OCI-LY7 (cell line): ENCODE results near the gene THBS4. TPM values are rescaled to one million over a fixed set of nuclear protein-coding genes. Genes with fewer than 3 reads are reported as not detected.

Experiments used
- BruUV-seq: library from RNA; stranded (reverse); fragments of 400-500 nt; replicated peaks from 2 replicates; lab custom pipeline; 2021; lab: Mats Ljungman, UMichigan
- CTCF ChIA-PET: fragments of 300-600 bp; sonication (Branson Sonifier 250); formaldehyde crosslinking; loops from one replicate; lab custom pipeline; 2022; ENCODE audit warnings: antibody characterized with exemption; ENCODE audit not compliant: unreplicated experiment; lab: Charles Lee
- POLR2A ChIA-PET: fragments of 300-600 bp; sonication (Branson Sonifier 250); formaldehyde crosslinking; loops from one replicate; lab custom pipeline; 2022; ENCODE audit warnings: antibody characterized with exemption; lab: Charles Lee
- DNase-seq: peaks from one replicate; pipeline ENCODE4 v3.0.0-alpha.2; 2015; ENCODE audit warnings: low spot score
- H2AFZ ChIP-seq: fragments of 200-600 bp; sonication (generic), shearing (Covaris generic); 2 replicates; pipeline ENCODE4 v1.6.1; 2014; ENCODE audit warnings: mild to moderate bottlenecking, antibody characterized with exemption, low read length, moderate library complexity
- H3K27ac ChIP-seq: fragments of 200-600 bp; sonication (generic); 2 replicates; pipeline ENCODE4 v1.5.1; 2014; ENCODE audit warnings: mixed run types, low read depth, mild to moderate bottlenecking, moderate library complexity, low read length, inconsistent platforms; ENCODE audit not compliant: poor library complexity, severe bottlenecking
- H3K36me3 ChIP-seq: fragments of 200-600 bp; sonication (generic); 2 replicates; pipeline ENCODE4 v1.6.1; 2014; ENCODE audit warnings: mild to moderate bottlenecking, antibody characterized with exemption, low read length, moderate library complexity, mixed read lengths; ENCODE audit not compliant: insufficient read depth
- H3K4me1 ChIP-seq: fragments of 200-600 bp; sonication (generic); 2 replicates; pipeline ENCODE4 v1.5.1; 2014; ENCODE audit warnings: mild to moderate bottlenecking, low read length; ENCODE audit not compliant: insufficient read depth, poor library complexity, severe bottlenecking
- H3K4me2 ChIP-seq: fragments of 200-600 bp; sonication (generic); 2 replicates; pipeline ENCODE4 v1.6.1; 2014; ENCODE audit warnings: mild to moderate bottlenecking, low read length
- H3K4me3 ChIP-seq: fragments of 200-600 bp; sonication (generic); 2 replicates; pipeline ENCODE4 v1.5.1; 2014; ENCODE audit warnings: mild to moderate bottlenecking, low read depth, low read length; ENCODE audit not compliant: poor library complexity, severe bottlenecking
- H3K79me2 ChIP-seq: fragments of 200-600 bp; sonication (generic); 2 replicates; pipeline ENCODE4 v1.6.1; 2016; ENCODE audit warnings: low read depth, mild to moderate bottlenecking, low read length, moderate library complexity, mixed read lengths; ENCODE audit not compliant: insufficient read depth
- H3K9me2 ChIP-seq: fragments of 200-600 bp; sonication (generic); 2 replicates; pipeline ENCODE4 v1.6.1; 2016; ENCODE audit warnings: mild to moderate bottlenecking, low read length, mixed read lengths; ENCODE audit not compliant: insufficient read depth
- H3K9me3 ChIP-seq: fragments of 200-600 bp; sonication (generic); 2 replicates; pipeline ENCODE4 v1.6.1; 2014; ENCODE audit warnings: mild to moderate bottlenecking, mixed run types, low read length, mixed read lengths
- H4K20me1 ChIP-seq: fragments of 200-600 bp; sonication (generic); 2 replicates; pipeline ENCODE4 v1.6.1; 2014; ENCODE audit warnings: mild to moderate bottlenecking, antibody characterized with exemption, low read length, moderate library complexity, mixed read lengths; ENCODE audit not compliant: insufficient read depth
- EZH2phosphoT487 ChIP-seq: fragments of 200-600 bp; sonication (generic); IDR thresholded peaks from 2 replicates; pipeline ENCODE4 v1.6.1; 2018; ENCODE audit warnings: low read depth, borderline replicate concordance, mild to moderate bottlenecking, mixed run types, antibody characterized with exemption, low read length, moderate library complexity, mixed read lengths
- intact Hi-C: fragments of 100-400 bp; cut with micrococcal nuclease; formaldehyde crosslinking; loops from one replicate; pipeline ENCODE4 v1.10.0; 2022; ENCODE audit not compliant: unreplicated experiment
- total RNA-seq, 2 experiments: library from RNA; depleted of rRNA in 1 of 2; stranded (reverse); fragments of >200 nt in 1 of 2; shearing (Covaris generic) in 1 of 2; gene quantifications; 2 replicates each; pipeline ENCODE4 v1.2.3, GENCODE V29; 2014 to 2022
- TF ChIP-seq, protein P1 (sequence below): fragments of 200-600 bp; sonication (generic); conservative IDR thresholded peaks from 2 replicates; pipeline ENCODE4 v1.5.1; 2014; ENCODE audit warnings: mild to moderate bottlenecking, antibody characterized with exemption, low read length, moderate library complexity, mixed read lengths

THBS4 gene
- total RNA-seq, 2 experiments from 2014 or later = 1.8 to 4.2 TPM

DNA sequence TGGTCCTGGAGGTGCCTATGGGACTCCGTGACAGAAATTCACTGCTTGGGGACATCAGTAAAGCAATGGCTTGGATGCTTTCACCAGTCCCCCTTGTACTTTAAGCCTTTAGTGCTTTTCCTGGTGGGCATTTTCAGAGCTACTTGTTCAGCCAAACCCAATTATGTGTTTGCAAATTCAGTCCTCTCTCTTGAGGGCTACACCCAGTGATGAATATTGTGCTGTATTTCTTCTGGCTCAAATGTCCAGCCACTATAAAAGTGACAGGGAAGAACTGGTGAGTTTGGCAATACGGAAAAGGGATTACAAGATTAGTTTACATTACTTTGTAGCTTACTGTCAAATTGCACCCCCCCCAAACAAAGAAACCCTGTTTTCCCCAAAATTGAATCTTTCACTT lies 4.5 kb downstream of the THBS4 start:
- no peak overlapping the region for H2AFZ ChIP-seq
- no peak for DNase-seq
- TF ChIP-seq, protein P1, sequence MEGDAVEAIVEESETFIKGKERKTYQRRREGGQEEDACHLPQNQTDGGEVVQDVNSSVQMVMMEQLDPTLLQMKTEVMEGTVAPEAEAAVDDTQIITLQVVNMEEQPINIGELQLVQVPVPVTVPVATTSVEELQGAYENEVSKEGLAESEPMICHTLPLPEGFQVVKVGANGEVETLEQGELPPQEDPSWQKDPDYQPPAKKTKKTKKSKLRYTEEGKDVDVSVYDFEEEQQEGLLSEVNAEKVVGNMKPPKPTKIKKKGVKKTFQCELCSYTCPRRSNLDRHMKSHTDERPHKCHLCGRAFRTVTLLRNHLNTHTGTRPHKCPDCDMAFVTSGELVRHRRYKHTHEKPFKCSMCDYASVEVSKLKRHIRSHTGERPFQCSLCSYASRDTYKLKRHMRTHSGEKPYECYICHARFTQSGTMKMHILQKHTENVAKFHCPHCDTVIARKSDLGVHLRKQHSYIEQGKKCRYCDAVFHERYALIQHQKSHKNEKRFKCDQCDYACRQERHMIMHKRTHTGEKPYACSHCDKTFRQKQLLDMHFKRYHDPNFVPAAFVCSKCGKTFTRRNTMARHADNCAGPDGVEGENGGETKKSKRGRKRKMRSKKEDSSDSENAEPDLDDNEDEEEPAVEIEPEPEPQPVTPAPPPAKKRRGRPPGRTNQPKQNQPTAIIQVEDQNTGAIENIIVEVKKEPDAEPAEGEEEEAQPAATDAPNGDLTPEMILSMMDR = no peak
- TF ChIP-seq EZH2phosphoT487 = no peak
- 0 out of 2 replicates have a peak, but pooled peaks cover 3% of the 10 kb centered on the region for H3K9me2 ChIP-seq
- no peaks in the 10 kb centered on the region for H3K36me3 ChIP-seq
- no peak overlapping the region for H3K4me2 ChIP-seq
- no peak overlapping the region for H3K27ac ChIP-seq
- no peaks in the 10 kb centered on the region for H3K9me3 ChIP-seq
- H4K20me1 ChIP-seq = no peaks in the 10 kb centered on the region
- BruUV-seq = no TSS peak
- POLR2A ChIA-PET = no interaction called here
- intact Hi-C loops = no loop called here
- no peak overlapping the region for H3K4me3 ChIP-seq
- CTCF ChIA-PET = no interaction called here
- no peaks in the 10 kb centered on the region for H3K79me2 ChIP-seq
- H3K4me1 ChIP-seq = no peaks in the 10 kb centered on the region

DNA sequence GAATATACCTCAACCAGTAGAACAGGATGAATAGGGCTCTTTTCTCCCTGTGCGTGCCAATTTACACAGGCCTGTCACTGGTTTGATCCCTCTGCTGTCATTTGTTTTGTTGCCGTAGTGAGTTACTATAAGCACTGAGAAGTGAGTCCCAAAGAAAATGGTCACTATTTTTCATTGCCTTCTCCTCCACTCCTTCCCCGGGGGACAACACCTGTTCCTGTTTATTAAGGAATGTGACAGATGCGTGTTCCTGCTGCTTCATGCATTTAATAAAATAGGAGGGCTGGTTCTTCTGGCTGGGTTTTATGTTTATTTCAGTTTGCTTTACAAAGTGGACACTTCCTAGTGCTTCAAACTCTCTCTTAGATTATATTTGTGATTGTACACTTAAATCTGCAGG lies 6.4 kb downstream of the THBS4 start:
- Histone ChIP-seq H3K4me3 (no peak overlapping the region), H3K4me1 (no peaks in the 10 kb centered on the region), H3K4me2 (no peak overlapping the region), H3K9me3 (no peaks in the 10 kb centered on the region), H4K20me1 (no peaks in the 10 kb centered on the region), H2AFZ (no peak overlapping the region), H3K27ac (no peak overlapping the region), H3K9me2 (0 out of 2 replicates have a peak, but pooled peaks cover 3% of the 10 kb centered on the region), H3K79me2 (no peaks in the 10 kb centered on the region), H3K36me3 (no peaks in the 10 kb centered on the region)
- intact Hi-C loops = no loop called here
- BruUV-seq = no TSS peak
- POLR2A ChIA-PET = interaction anchor here (0.6 to 1.6 kb wide), 2 partner anchors 10 to 50 kb away, joined by 3 to 6 read pairs; no protein-coding TSS in a partner anchor
- TF ChIP-seq, protein P1 = no peak
- no peak for TF ChIP-seq EZH2phosphoT487
- CTCF ChIA-PET = no interaction called here
- no peak for DNase-seq

DNA sequence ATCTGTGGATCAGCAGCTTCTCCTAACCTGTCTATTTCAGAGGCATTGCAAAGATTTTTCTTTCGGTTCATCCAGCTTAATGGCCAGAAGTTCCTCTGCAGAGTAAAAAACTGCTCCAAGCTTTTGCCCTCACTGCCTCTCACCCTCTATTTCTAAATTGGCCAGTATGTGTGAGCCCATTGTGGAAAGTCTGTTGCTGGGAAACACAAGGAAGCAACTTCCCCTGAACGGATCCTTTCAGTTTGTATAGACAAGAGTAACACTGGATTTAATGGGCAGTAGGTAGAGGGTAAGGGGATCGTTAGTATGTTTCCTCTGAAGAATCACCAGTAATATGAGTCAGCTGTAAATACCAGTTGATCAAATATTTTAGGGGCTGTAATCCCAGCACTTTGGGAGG lies 7.2 kb downstream of the THBS4 start:
- no peak overlapping the region for H2AFZ ChIP-seq
- ChIA-PET CTCF (no interaction called here), POLR2A (interaction anchor here (0.6 to 1.6 kb wide), 3 partner anchors 11 to 61 kb away, joined by 3 to 6 read pairs (median 4); no protein-coding TSS in a partner anchor)
- no peak overlapping the region for H3K4me3 ChIP-seq
- intact Hi-C loops = no loop called here
- no peak overlapping the region for H3K27ac ChIP-seq
- BruUV-seq = no TSS peak
- H3K36me3 ChIP-seq = no peaks in the 10 kb centered on the region
- H3K79me2 ChIP-seq = no peaks in the 10 kb centered on the region
- no peaks in the 10 kb centered on the region for H3K4me1 ChIP-seq
- 0 out of 2 replicates have a peak, but pooled peaks cover 2% of the 10 kb centered on the region for H3K9me2 ChIP-seq
- H4K20me1 ChIP-seq = no peaks in the 10 kb centered on the region
- H3K9me3 ChIP-seq = no peaks in the 10 kb centered on the region
- H3K4me2 ChIP-seq = no peak overlapping the region
- TF ChIP-seq, protein P1 = no peak
- no peak for TF ChIP-seq EZH2phosphoT487
- no peak for DNase-seq
